Inflammatory macrophage treated with lipopolysaccharide for 1 hour (primary cell): ENCODE measurements around the gene AKT1.
"Not testable (repeated sequence)": the region's sequence is repeated elsewhere in the genome, so short reads cannot be mapped to it uniquely, and the experiment has no call there.

Experiments
- DNase-seq, 2 donors: peaks; one replicate each; pipeline ENCODE4 v3.0.0-alpha.2; 2020 to 2022

AKT1 gene

DNA sequence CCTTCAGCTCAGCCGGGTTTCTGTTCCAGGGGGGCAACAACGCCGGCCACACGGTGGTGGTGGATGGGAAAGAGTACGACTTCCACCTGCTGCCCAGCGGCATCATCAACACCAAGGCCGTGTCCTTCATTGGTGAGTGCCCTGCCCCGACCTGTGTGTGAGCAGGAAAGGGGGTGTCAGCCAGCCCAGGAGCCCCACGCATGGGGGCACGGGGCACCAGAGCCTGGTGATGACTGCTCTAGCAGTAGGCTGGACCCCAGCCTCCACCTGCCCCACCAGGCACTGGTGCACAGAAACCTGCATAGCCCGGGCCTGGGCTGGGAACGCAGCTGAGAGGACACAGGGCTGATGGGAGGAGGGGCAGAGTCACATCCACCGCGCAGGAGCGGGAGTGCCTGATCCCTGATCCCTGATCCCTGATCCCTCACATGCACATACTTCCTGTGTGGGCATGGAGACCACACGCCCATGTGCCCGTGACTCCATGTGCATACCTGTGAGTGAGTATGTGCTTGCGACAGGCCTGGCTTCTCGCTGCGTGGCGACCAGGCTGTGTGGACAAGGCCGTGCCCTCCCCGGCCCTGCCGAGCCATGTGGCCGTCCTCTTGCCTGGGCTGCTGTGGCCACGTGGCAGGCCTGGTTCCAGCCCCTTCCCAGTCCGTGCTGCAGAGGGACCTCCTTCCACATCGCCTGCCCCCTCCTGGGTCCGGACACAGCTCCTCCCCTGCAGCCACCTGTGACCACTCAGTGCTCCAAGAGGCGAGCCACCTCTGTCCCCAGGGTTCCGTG lies 60.4 kb downstream of the AKT1 start:
- no peak for DNase-seq

GRCh38 chr14:104734601-104734990 lies 61.0 kb downstream of the AKT1 start:
- no peak for DNase-seq

GRCh38 chr14:104734051-104734587 lies 61.4 kb downstream of the AKT1 start:
- no peak for DNase-seq

- no peak for DNase-seq
Observed at GRCh38 chr14:104732931-104733681, 62.4 kb downstream of the AKT1 start.

- no peak for DNase-seq
Observed at GRCh38 chr14:104732355-104732804, 63.2 kb downstream of the AKT1 start.

- DNase-seq, result no peak
Observed at GRCh38 chr14:104731320-104732294, 63.9 kb downstream of the AKT1 start.

GRCh38 chr14:104730487-104730886 lies 65.1 kb downstream of the AKT1 start:
- DNase-seq, result no peak

- no peak for DNase-seq
Observed at GRCh38 chr14:104729835-104730181, 65.7 kb downstream of the AKT1 start.

GRCh38 chr14:104729176-104729834 lies 66.2 kb downstream of the AKT1 start:
- not testable (repeated sequence) for DNase-seq

DNA sequence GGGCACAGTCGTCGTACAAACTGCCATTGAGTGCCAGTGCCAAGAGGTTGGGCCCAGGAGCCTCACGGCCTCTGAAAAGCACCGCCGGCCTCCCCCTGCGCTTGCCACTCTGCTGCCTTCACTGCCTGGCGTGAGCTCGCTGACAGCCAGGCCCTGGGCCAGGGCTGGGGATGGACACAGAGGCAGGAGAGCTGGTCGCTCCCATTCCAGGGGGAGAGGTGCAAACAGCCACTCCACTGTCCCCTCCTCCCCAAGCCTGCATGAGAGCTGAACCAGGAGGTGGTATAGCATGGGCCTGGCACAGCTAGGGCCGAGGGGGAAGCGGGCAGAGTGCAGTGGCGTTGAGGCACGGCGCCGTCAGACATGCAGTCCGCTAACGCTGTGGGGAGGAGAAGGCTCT lies 66.9 kb downstream of the AKT1 start:
- no peak for DNase-seq

GRCh38 chr14:104726600-104727451 lies 68.7 kb downstream of the AKT1 start:
- no peak for DNase-seq

DNA sequence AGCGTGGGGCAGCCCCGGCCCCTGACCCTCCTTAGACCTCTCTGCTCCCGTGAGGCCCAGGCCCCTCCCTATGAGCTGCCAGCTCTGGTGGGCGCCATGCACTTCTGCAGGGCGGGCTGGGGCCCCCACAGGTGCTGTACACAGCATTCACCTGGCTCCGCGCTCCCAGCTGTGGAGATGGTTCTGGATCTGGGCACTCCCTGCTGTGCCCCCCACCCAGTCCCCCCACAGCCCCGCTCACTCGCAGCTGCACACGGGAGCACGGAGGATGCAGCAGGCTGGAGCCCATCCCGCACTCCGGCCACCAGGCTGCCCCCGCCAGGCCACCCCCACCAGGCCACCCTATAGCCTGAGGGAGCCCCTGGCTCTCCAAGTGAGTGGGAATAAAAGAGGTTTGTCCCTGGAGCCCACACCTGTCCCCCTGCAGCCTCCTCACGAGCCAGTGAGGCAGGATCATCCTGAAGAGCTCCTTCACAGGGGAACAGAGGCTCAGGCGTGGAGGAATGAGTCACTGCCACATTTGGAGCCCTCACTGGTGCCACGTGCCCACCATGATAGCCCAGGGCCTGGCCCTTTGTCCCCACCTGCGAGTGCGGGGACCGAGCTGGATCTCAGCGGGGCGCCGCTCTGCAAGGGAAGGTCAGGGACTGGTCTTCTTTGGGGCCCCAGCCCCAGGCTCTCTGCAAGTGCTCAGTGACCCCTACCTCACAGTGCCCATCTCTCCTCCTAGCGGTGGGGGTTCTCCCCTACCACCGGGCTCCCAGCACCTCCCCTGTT lies 69.6 kb downstream of the AKT1 start:
- DNase-seq, result no peak

GRCh38 chr14:104724981-104725771 lies 70.4 kb downstream of the AKT1 start:
- DNase-seq, result no peak

DNA sequence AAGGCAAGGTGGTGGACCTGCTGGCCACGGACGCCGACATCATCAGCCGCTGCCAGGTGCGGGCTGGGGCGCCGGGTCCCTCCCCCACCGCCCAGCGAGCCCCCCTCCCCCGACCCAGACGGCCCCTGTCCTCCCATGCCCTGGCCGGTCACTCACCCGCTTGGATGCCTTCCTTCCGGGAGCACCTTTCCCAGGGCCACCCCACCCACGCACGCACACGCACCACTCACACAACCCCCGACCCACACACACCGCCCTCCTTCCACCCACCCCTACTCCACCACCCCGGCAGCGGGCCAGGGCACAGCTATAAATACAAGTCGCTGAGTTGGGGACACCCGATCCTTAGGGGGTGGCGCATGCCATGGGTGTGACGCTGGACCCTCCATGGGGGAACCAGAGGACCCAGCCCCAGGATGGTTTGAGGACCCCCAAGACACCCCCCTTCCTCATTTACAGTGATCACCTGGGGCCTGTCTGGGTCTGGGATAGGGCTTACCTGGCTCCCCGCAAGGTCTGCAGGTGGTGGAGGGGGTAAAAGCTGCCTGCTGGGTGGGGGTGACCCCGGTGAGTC lies 71.1 kb downstream of the AKT1 start:
- DNase-seq, result no peak

GRCh38 chr14:104723651-104724406 lies 71.7 kb downstream of the AKT1 start, which contains the start of gene ADSS1:
TSS of gene ADSS1 (plus strand) at chr14:104724229. CDS start at chr14:104724271, 42 bp downstream.
- peak; percentile 30 to 59 for DNase-seq

- no peak for DNase-seq
Observed at GRCh38 chr14:104722938-104723650, 72.5 kb downstream of the AKT1 start.
